ENCODE data around the gene CAPZB.

CAPZB gene

GRCh38 chr1:19517017-19517416, 31.7 kb upstream of the CAPZB start:
- no peak overlapping the region for H3K4me3 ChIP-seq (replicated peaks; ENCODE audit: insufficient read depth, low read length)
- peak in 1 of 2 experiments; percentile 22 for DNase-seq (ENCODE audit: low read depth in 1 of 2, low spot score in 1 of 2)
- no peak overlapping the region for H3K27ac ChIP-seq (replicated peaks)
- no peak for TF ChIP-seq REST (IDR thresholded peaks at IDR 0.05; ENCODE audit: insufficient replicate concordance, low read depth)
- no peak for TF ChIP-seq POLR2AphosphoS5 (IDR thresholded peaks at IDR 0.05; ENCODE audit: low read depth)
- no peak for TF ChIP-seq GABPA (IDR thresholded peaks at IDR 0.05; ENCODE audit: low read depth)
- no peak for TF ChIP-seq SPI1 (IDR thresholded peaks at IDR 0.05; ENCODE audit: borderline replicate concordance, low read depth)
- TF ChIP-seq CTCF (IDR thresholded peaks at IDR 0.05; ENCODE audit: insufficient read depth, low read length), result no peak
- H3K27me3 ChIP-seq (ENCODE audit: insufficient read depth, poor library complexity, severe bottlenecking), result no peaks in the 10 kb centered on the region

- no peak for DNase-seq (ENCODE audit: low read depth in 1 of 2, low spot score in 1 of 2)
- no peaks in the 10 kb centered on the region for H3K27me3 ChIP-seq (ENCODE audit: insufficient read depth, poor library complexity, severe bottlenecking)
- no peak overlapping the region for H3K4me3 ChIP-seq (replicated peaks; ENCODE audit: insufficient read depth, low read length)
- H3K27ac ChIP-seq (replicated peaks), result no peak overlapping the region
- TF ChIP-seq CTCF (IDR thresholded peaks at IDR 0.05; ENCODE audit: insufficient read depth, low read length) (no peak), SPI1 (IDR thresholded peaks at IDR 0.05; ENCODE audit: borderline replicate concordance, low read depth) (no peak)
Measured at GRCh38 chr1:19515201-19515600, 29.9 kb upstream of the CAPZB start.

- TF ChIP-seq POLR2AphosphoS5 (IDR thresholded peaks at IDR 0.05; ENCODE audit: low read depth), result no peak
- TF ChIP-seq CTCF (IDR thresholded peaks at IDR 0.05; ENCODE audit: insufficient read depth, low read length), result no peak
- TF ChIP-seq REST (IDR thresholded peaks at IDR 0.05; ENCODE audit: insufficient replicate concordance, low read depth), result no peak
- TF ChIP-seq SPI1 (IDR thresholded peaks at IDR 0.05; ENCODE audit: borderline replicate concordance, low read depth), result no peak
- no peak for TF ChIP-seq GABPA (IDR thresholded peaks at IDR 0.05; ENCODE audit: low read depth)
- H3K4me3 ChIP-seq (replicated peaks; ENCODE audit: insufficient read depth, low read length), result no peak overlapping the region
- H3K27ac ChIP-seq (replicated peaks), result no peak overlapping the region
- no peaks in the 10 kb centered on the region for H3K27me3 ChIP-seq (ENCODE audit: insufficient read depth, poor library complexity, severe bottlenecking)
- no peak for DNase-seq (ENCODE audit: low read depth in 1 of 2, low spot score in 1 of 2)
Measured at GRCh38 chr1:19514391-19514831, 29.1 kb upstream of the CAPZB start.

GRCh38 chr1:19512545-19512944, 27.2 kb upstream of the CAPZB start:
- no peak for DNase-seq (ENCODE audit: low read depth in 1 of 2, low spot score in 1 of 2)
- Histone ChIP-seq H3K4me3 (replicated peaks; ENCODE audit: insufficient read depth, low read length) (no peak overlapping the region), H3K27ac (replicated peaks) (no peak overlapping the region), H3K27me3 (ENCODE audit: insufficient read depth, poor library complexity, severe bottlenecking) (no peaks in the 10 kb centered on the region)
- TF ChIP-seq REST (IDR thresholded peaks at IDR 0.05; ENCODE audit: insufficient replicate concordance, low read depth), result no peak
- TF ChIP-seq GABPA (IDR thresholded peaks at IDR 0.05; ENCODE audit: low read depth), result no peak
- no peak for TF ChIP-seq POLR2AphosphoS5 (IDR thresholded peaks at IDR 0.05; ENCODE audit: low read depth)
- no peak for TF ChIP-seq SPI1 (IDR thresholded peaks at IDR 0.05; ENCODE audit: borderline replicate concordance, low read depth)
